GM12801 (cell line): Measurements from ENCODE around the gene IL13.

ENCODE experiments used
- CTCF ChIP-seq: IDR thresholded peaks from one replicate; pipeline ENCODE4 v1.5.1; 2011; ENCODE audit warnings: control low read depth; ENCODE audit not compliant: insufficient read length; ENCODE audit errors: extremely low read depth

The IL13 gene

GRCh38 chr5:132658381-132659302 is 669 bp downstream of the IL13 start:
- TF ChIP-seq CTCF = no peak

DNA sequence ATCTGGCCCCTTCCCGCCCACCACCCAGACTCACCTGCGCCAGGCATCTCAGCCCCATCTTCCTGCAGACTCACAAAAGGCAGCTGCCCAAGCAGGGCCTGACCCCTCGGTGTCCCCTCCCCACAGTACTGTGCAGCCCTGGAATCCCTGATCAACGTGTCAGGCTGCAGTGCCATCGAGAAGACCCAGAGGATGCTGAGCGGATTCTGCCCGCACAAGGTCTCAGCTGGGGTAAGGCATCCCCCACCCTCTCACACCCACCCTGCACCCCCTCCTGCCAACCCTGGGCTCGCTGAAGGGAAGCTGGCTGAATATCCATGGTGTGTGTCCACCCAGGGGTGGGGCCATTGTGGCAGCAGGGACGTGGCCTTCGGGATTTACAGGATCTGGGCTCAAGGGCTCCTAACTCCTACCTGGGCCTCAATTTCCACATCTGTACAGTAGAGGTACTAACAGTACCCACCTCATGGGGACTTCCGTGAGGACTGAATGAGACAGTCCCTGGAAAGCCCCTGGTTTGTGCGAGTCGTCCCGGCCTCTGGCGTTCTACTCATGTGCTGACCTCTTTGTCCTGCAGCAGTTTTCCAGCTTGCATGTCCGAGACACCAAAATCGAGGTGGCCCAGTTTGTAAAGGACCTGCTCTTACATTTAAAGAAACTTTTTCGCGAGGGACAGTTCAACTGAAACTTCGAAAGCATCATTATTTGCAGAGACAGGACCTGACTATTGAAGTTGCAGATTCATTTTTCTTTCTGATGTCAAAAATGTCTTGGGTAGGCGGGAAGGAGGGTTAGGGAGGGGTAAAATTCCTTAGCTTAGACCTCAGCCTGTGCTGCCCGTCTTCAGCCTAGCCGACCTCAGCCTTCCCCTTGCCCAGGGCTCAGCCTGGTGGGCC is 1.9 kb downstream of the IL13 start:
- no peak for TF ChIP-seq CTCF

DNA sequence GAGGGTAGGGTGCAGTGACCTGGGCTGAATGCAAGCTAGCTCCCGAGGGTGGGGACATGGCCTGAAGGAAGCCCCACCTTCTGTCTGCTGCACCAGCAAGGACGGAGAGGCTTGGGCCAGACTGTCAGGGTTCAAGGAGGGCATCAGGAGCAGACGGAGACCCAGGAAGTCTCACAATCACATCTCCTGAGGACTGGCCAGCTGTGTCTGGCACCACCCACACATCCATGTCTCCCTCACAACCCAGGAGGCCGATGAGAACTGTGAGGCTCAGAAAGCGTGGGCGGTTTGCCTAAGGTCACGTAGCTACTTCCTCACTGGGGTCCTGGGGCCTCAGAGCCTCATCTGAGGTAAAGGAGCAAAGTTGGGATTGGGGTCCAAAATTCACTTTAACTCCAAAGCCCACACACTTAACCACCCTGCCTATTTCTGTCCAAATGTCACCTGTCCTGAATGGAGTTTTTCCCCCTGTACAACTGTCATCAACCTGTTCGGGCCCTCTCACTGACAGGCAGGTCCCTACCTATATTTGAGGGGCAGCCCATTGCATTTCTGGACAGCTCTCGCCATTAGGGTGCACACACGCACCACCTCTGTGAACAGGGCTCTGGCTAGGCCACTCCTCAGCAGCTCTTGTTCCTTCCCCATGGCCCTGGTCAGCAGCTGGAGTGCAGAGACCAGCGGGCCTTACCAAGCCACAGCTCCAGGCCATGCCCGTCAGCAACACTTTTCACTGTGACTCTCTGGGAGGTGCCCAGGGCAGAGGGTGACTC is 3.4 kb downstream of the IL13 start:
- no peak for TF ChIP-seq CTCF

- no peak for TF ChIP-seq CTCF
These were observed 4.0 kb downstream of the IL13 start for GRCh38 chr5:132662004-132662401.

DNA sequence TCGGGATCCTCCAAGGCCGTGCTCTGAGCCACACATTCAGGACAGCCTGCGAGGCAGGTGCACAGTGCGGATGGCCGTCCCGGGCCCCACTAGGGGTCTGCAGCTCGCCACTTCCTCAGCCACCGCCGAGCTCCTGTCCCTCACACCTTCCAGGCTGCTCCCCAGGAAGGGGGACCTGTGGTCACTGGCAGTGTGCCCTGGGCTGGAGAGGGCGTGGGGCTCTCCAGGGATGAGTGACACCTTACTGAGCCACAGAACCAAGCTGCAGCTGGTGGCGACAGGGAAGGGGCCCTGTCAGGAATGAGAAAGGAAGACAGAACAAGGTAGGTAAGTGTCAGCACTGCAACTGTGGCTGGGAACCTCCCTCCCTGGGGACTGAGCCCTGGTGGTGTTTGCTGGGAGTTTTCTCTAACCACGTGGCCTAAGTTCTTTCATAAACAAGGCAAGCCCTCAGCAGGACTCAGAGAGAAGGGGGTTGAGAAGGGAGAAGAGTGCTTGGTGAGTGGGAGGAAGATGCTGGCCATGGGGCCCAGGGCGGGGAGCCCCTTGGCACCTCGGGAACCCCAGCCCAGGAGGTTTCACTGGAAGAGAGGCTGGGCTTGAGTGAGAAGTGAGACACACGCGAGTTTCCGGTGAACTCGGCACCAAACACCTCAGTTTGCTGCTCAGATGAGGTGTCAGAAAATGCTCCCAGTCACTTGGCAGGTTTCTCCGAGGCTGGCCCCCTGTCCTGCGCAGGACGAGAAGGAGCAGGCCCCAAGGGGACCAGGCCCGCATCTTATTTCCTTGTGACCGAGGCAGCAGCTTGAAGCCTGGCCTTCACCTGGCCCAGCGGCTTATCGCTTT is 5.2 kb downstream of the IL13 start:
- TF ChIP-seq CTCF = no peak

- TF ChIP-seq CTCF = no peak
These were observed 6.1 kb downstream of the IL13 start for GRCh38 chr5:132663771-132664695.
